ENCODE results near the gene MSRB1.
"Not testable (repeated sequence)": the region's sequence is repeated elsewhere in the genome, so short reads cannot be mapped to it uniquely, and the experiment has no call there.

Gene MSRB1

GRCh38 chr16:1915732-1916639 lies 27.0 kb downstream of the MSRB1 start:
- DNase-seq = no peak

GRCh38 chr16:1914988-1915387 lies 28.0 kb downstream of the MSRB1 start:
- DNase-seq = no peak

- no peak for DNase-seq
Measured at GRCh38 chr16:1914084-1914608, 28.9 kb downstream of the MSRB1 start.

GRCh38 chr16:1913327-1914083 lies 29.5 kb downstream of the MSRB1 start:
- DNase-seq = no peak

- no peak for DNase-seq
Measured at GRCh38 chr16:1912215-1912543, 30.8 kb downstream of the MSRB1 start.

- no peak for DNase-seq
Measured at GRCh38 chr16:1911467-1912214, 31.4 kb downstream of the MSRB1 start.

GRCh38 chr16:1909561-1910231 lies 33.3 kb downstream of the MSRB1 start:
- DNase-seq = no peak

GRCh38 chr16:1908983-1909382 lies 34.0 kb downstream of the MSRB1 start:
- no peak for DNase-seq

GRCh38 chr16:1908184-1908583 lies 34.8 kb downstream of the MSRB1 start:
- DNase-seq = no peak

GRCh38 chr16:1907226-1907860 lies 35.7 kb downstream of the MSRB1 start:
- no peak for DNase-seq

- DNase-seq = no peak
Measured at GRCh38 chr16:1906846-1907165, 36.2 kb downstream of the MSRB1 start.

- no peak for DNase-seq
Measured at GRCh38 chr16:1906055-1906845, 36.7 kb downstream of the MSRB1 start.

- no peak for DNase-seq
Measured at GRCh38 chr16:1903845-1904840, 38.9 kb downstream of the MSRB1 start.

GRCh38 chr16:1903220-1903574 lies 39.8 kb downstream of the MSRB1 start:
- DNase-seq = no peak

GRCh38 chr16:1902547-1903219 lies 40.3 kb downstream of the MSRB1 start:
- no peak for DNase-seq

- DNase-seq = no peak
Measured at GRCh38 chr16:1900452-1900774, 42.6 kb downstream of the MSRB1 start.

- DNase-seq = no peak
Measured at GRCh38 chr16:1899641-1900451, 43.2 kb downstream of the MSRB1 start.

- DNase-seq = not testable (repeated sequence)
Measured at GRCh38 chr16:1897692-1898091, 45.3 kb downstream of the MSRB1 start.
